T-cell (primary cell): ENCODE results near the gene TPBGL. TPM values are rescaled to one million over a fixed set of nuclear protein-coding genes. Genes with fewer than 3 reads are reported as not detected.

Experiments
- total RNA-seq, 35 experiments: library from RNA in 6 of 35; stranded (reverse) in 6 of 35; fragments of 120-200 nt in 1 of 35; gene quantifications; one replicate each; pipeline versions ENCODE4 v1.2.1 to v1.2.4 and lab custom pipeline; 2013 to 2026

TPBGL gene
- total RNA-seq, 5 donors from 2014 or later (not counting 1 experiment from before 2014, with no cell fraction given), result 0.13 to 0.59 (median 0.47) TPM

Other genes starting within 250 kb of the TPBGL start
- gene OR2AT4, start 143.9 kb upstream of the TPBGL start, total RNA-seq, result not detected
- gene SLCO2B1, start 89.7 kb upstream of the TPBGL start, total RNA-seq, result under 1 TPM in 3 of 5 donors, not detected in 2; 0.55 to 0.79 (median 0.63) TPM
- gene ARRB1, start 110.9 kb downstream of the TPBGL start, total RNA-seq, result 10 to 100 TPM; 37.2 to 57.3 (median 47.3) TPM
- 1,000 to 10,000 TPM; 4,604 to 5,380 (median 4,830) TPM for gene RPS3, start 158.7 kb downstream of the TPBGL start, total RNA-seq
- gene KLHL35, start 192.4 kb downstream of the TPBGL start, total RNA-seq, result 1 to 10 TPM in 4 of 5 donors, under 1 TPM in 1; 0.33 to 2.9 (median 1.5) TPM